Measurements from ENCODE around the gene NT5C.

NT5C gene

DNA sequence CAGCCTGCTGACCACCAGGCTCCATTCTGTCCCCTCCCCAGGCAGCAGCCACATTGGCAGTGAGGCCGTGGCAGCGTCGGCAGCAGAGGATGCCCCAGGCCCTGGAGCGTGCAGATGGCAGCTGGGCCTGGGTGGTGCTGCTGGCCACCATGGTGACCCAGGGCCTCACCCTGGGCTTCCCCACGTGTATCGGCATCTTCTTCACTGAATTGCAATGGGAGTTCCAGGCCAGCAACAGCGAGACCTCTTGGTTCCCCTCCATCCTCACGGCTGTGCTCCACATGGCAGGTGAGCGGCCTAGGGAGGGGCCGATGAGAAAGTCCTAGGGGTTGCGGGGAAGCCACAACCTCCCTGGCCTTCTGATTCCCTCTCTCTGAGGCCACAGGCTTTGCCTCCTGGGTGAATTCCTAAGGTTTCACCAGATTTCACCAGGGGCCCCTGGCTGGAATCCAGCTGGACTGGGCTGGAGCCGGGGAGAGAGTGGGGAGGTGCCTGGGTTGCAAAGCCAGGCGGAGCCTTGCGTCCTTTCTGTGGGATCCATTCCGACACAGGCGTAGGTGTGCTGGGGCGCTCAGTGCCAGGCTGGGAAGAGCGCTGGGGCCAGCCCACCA is 37.9 kb downstream of the NT5C start:
- Histone ChIP-seq H3K27me3 (replicated peaks; ENCODE audit: control insufficient read depth, insufficient read depth, low read length) (no peaks in the 10 kb centered on the region), H3K36me3 (ENCODE audit: control insufficient read depth, insufficient read depth, low read length) (no peaks in the 10 kb centered on the region), H3K4me3 (replicated peaks; ENCODE audit: low read depth, low read length) (no peak overlapping the region)
- TF ChIP-seq, protein P1, sequence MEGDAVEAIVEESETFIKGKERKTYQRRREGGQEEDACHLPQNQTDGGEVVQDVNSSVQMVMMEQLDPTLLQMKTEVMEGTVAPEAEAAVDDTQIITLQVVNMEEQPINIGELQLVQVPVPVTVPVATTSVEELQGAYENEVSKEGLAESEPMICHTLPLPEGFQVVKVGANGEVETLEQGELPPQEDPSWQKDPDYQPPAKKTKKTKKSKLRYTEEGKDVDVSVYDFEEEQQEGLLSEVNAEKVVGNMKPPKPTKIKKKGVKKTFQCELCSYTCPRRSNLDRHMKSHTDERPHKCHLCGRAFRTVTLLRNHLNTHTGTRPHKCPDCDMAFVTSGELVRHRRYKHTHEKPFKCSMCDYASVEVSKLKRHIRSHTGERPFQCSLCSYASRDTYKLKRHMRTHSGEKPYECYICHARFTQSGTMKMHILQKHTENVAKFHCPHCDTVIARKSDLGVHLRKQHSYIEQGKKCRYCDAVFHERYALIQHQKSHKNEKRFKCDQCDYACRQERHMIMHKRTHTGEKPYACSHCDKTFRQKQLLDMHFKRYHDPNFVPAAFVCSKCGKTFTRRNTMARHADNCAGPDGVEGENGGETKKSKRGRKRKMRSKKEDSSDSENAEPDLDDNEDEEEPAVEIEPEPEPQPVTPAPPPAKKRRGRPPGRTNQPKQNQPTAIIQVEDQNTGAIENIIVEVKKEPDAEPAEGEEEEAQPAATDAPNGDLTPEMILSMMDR (IDR thresholded peaks at IDR 0.05; ENCODE audit: insufficient read depth, low read length, poor library complexity, severe bottlenecking): no peak
- no peak for DNase-seq (ENCODE audit: extremely low read depth, insufficient read length)

DNA sequence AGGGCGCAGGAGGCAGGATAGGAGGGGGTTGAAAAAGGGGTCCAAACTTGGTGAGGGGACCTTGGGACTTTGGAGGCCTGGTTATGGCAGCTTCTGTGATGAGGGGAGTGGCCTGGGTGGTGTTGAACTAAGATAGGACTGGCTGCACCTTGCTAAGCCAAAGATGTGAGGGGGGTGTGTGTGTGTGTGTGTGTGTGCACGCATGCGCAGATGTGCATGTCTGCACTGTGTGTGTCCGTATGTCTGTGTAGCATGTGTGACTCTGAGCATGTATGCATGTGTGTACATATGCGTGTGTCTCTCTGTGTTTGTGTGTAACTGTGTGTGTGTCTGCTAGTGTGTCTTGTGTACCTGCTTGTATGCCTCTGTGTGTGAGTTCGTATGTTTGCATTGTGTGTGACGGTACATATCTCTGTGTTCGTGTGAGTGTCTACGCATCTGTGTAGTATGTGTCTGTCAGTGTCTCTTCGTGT is 39.7 kb downstream of the NT5C start:
- Histone ChIP-seq H3K27me3 (replicated peaks; ENCODE audit: control insufficient read depth, insufficient read depth, low read length) (no peaks in the 10 kb centered on the region; the same call in 1 of the 2 replicates), H3K4me3 (replicated peaks; ENCODE audit: low read depth, low read length) (no peak overlapping the region), H3K36me3 (ENCODE audit: control insufficient read depth, insufficient read depth, low read length) (no peaks in the 10 kb centered on the region)
- no peak for DNase-seq (ENCODE audit: extremely low read depth, insufficient read length)
- TF ChIP-seq, protein P1 (IDR thresholded peaks at IDR 0.05; ENCODE audit: insufficient read depth, low read length, poor library complexity, severe bottlenecking): no peak

DNA sequence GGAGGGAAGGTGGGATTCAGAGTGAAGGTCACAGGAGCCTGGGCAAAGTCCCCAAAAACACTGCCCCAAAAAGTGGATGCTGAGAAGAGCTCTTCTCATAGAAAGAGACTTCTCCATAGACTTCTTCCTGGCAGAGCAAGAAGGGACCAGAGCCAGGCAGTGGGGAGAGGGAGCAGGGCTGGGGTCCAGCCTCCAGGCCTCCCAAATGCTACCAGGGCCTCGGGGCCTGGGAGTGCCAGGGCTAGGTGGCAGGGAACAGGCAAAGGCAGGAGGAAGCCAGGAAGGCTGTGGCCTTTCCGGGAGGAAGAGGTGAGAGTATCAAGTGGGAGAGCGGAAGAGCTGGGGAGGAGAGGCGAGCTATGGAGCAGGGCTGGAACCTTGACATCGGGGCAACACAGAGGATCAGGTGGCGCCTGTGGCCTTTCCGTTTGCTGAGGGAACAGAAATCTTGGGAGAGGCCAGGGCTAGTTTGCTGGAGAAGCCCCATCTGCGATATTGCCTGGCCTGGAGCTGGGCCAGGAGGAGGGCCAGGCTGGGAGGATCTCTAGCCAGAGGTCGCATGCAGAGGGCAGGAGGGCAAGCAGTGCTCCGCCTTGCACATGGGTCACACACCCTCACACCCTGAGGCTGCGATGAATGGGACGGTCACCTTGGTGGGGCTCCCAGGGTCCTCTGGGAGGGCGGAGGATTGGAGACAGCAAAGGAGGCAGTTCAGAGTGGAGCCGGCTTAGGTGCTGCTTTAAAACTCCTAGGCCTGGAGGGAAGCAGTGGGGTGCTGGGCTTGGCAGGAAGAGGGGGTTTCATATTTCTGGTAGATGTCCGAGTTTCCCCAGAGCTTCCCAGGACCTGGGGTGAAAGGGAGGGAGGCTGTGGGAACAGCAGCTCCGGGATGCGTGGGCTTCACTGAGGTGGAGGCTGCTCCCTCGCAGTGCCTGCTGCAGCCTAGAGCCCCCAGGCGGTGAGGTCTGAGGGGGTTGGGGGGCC is 40.4 kb downstream of the NT5C start:
- Histone ChIP-seq H3K27me3 (replicated peaks; ENCODE audit: control insufficient read depth, insufficient read depth, low read length) (no peaks in the 10 kb centered on the region; the same call in 1 of the 2 replicates), H3K4me3 (replicated peaks; ENCODE audit: low read depth, low read length) (no peak overlapping the region), H3K36me3 (ENCODE audit: control insufficient read depth, insufficient read depth, low read length) (no peaks in the 10 kb centered on the region)
- no peak for DNase-seq (ENCODE audit: extremely low read depth, insufficient read length)
- TF ChIP-seq, protein P1 (IDR thresholded peaks at IDR 0.05; ENCODE audit: insufficient read depth, low read length, poor library complexity, severe bottlenecking): no peak

DNA sequence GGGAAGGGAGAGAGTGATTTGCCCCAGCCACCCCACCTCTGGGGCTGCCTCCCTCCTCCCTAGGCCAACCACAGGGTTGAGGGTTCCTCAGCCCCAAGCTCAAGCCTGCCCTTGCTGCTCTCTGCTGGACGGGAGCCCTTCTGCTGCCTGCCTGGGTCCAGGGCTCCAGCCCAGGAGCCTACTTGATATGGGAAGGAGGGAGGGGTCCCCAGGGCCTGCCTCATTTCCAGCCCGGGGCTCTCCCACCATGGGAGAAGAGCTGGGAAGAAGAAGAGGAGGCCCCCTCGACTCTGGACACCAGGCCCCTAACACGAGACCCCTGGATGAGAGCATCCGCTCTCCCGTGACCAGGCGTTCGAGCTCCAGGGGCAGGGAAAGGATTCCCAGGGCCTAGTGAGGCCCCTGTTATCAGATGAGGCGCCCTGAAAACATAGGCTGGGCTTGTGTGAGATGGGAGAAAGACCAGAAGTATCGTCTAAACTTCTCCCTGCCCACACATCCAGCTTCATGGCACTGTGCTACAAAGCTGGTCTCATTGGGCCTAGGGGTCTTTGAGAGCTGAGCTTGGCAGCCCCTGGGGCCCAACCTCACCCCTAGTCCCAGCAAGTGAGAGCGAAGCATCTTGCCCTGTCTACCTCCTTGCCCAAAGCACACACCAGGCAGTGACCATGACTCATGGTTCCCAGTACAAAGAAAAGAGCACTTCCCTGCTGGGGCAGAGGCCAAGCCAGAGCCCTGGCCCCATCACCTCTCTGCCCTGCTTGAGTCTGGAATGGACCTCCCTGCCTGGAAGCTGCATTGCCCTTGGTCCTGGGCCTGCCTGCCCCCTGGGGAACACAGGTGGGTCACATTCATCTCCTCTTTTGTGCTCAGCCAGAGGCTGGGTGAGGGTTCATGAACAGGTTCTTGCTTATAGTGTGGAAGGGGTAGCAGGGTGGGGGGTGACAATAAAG is 42.8 kb downstream of the NT5C start:
- Histone ChIP-seq H3K36me3 (ENCODE audit: control insufficient read depth, insufficient read depth, low read length) (no peaks in the 10 kb centered on the region), H3K27me3 (replicated peaks; ENCODE audit: control insufficient read depth, insufficient read depth, low read length) (no peaks in the 10 kb centered on the region; the same call in 1 of the 2 replicates), H3K4me3 (replicated peaks; ENCODE audit: low read depth, low read length) (no peak overlapping the region)
- TF ChIP-seq, protein P1 (IDR thresholded peaks at IDR 0.05; ENCODE audit: insufficient read depth, low read length, poor library complexity, severe bottlenecking): no peak
- no peak for DNase-seq (ENCODE audit: extremely low read depth, insufficient read length)
